Activated T-cell treated with anti-CD3 and anti-CD28 coated beads for 48 hours (primary cell): ENCODE data around the gene B3GALT6.

Experiments used
- DNase-seq: peaks from one replicate; pipeline ENCODE4 v3.0.0-alpha.2; 2020; ENCODE audit warnings: low read depth

B3GALT6 gene

DNA sequence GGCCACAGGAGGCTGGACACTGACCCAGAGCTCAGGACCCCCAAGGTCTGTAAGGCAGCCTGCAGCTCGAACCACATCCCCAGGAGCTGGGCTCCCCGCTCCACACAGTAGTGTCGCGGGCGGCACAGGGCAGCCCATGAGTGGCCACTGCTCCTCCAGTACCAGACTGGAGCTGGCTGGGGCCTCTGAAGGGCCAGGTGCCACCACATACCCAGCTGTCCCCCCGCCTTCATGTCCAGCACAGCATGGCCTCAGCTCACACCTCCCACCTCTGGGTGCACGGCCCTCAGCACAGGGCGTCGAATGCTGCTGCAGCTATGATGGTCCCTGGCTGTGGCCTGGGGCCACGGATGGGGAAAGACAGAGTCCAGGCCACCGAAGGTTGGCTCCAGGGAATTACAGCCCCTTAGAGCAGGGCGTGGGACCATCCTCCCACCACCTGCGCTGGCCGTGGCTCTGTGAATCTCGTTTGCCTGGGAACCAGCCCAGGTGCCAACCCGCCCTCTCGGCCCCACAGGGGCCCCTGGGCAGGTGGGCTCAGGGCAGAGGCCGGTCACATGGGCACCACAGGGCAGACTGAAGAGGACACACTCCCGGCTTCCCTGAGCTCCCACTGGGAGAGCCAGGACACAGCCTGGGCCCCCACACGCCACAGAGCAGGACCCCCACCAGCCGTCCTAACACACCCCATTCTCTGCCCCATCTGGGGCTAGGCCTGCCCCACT is 16.0 kb upstream of the B3GALT6 start:
- no peak for DNase-seq

DNA sequence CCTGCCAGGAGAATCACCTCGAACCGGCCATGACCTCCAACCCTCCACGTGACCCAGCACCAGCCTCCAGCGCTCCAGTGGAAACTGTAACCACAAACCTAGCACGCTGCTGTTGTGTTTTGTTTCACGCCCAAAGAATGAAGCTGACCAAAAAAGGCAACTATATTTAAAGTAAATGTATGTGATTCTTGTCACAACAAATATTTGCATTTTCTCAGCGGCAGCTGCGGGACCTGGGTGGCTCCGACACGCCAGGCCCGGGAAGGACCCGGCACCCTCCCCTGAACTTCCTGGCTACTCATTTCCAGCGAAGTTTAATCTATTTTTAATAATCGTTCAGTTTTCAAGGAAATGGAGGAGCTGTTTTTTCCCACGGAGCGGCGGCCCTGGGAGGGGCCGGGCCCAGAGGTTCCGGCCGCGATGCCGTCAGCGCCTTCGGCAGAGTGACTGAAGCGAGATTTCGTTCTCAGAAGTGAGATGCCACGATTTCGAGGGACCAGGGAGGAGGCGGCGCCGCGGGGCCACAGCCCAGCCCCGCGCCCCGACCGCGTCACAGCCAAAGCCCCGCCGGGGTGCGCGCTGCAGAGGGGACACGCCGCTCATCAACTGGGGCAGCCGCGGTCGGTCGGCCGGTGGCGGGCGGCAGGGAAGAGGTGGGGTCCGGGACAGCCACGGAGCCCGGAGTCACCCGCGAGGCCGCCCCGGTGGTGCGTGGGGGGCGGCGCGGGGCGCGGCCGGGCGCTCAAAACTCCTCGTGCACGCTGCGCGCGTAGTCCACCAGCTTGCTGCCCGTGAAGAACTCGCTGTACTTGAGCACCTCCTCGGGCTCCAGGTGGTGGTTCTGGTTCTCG is 15.0 kb upstream of the B3GALT6 start:
- no peak for DNase-seq

DNA sequence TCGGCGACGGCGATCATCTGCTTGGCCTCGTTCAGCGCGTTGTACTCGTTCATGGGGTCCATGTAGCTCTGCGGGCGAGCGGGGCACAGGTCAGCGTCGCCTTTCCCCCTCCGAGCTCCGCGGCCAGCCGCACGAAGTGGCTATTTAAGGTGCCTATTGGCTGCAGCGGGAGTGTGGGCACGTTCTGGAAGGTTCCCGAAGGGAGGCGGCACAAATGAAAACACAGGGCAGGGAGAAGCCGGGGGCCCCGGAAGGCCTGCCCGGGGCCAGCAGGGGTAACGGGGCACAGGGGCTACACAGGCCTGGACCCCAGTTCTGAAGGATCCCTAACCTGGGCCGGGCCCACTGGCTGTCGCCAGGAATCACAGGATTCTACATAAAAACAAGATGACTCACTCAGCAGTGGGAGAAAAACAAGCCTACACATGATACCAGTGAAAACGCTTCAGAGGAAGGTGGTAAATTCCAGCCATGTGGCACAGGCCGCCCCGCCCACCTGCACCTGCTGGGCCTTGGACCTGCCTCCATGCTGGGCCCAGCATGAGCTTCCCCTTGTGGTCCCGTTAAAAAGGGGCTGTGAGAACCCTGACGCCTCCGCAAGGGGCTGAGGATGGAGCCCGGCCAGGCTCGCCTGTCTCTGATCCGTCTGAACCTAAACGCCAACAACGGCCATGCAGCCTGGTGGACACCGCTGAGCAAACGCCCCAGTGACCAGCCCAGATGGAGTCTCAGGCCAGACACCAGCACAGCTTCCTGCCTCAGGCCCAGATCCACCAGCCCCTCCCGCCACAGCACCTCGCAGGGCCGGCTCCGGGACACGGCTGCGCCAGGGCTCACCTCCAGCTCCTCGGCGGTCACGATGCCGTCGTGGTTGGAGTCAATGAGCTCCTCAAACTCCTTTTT is 14.2 kb upstream of the B3GALT6 start:
- no peak for DNase-seq

DNA sequence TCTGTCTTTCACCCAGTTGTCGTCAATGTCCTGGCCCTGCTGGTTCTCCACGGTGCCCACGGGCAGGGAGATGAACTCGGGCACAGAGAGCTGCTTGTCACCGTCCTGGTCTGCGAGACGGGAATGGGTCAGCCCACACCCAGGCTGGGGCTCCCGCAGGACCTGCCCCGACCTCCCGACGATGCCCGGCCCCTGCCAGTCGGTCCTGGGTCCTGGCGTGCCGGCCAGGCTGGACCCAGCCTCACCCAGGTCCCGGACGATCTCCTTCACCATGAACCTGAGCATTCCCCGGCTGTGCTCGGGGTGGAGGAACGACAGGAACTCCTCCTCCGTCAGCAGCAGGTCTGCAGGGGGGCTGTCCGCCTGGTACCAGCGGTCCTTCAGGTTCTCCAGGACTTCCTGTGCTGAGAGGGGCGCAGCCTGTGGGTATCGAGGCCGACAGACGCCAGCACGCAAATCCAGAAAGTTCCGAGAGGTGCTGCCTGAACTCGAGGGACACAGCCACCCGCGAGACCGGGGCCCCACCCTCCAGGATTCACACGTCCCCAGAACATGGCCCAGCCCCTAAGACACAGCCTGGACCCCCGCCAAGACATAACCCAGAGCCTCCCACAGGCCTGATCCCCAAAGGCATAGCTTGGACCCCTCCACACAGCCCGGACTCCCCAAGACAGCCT is 13.4 kb upstream of the B3GALT6 start:
- DNase-seq, result no peak

DNA sequence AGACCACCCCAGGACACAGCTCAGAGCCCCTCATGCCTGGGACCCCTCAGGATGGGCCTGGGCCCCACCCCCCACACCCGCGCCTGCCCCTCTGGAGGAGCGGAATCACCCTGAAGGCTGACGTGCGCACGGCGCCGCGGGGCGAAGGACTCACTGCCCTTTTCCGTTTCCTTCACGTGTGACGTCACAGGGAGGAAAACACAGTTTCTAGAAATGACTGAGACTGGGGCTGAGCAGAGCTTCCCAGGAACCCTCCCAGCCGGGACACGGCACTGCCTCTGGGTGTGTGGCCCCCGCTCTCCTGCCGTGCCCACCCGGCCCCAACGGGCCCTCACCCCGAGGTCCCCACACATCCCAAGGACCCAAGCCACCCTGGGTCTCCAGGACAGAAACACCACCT is 12.7 kb upstream of the B3GALT6 start:
- no peak for DNase-seq

DNA sequence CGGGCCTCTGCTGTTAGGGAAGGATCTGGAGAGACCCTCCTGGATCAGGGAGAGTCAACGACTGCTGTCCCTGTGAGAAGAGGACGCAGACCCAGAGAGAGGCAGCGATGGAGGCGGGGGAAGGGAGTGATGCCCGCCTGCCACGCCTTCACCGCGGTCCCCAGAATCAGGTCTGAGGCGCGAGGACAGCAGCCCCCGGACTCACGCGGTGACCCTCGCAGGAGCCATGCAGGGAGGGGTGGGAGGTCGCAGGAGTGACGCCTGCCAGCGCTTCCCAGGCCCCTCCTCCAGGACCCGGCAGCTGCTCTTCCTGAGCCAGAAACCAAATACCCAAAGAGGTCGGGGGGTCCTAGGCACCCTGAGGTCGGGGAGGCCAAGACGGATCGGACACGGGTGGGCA is 11.8 kb upstream of the B3GALT6 start:
- DNase-seq, result no peak

DNA sequence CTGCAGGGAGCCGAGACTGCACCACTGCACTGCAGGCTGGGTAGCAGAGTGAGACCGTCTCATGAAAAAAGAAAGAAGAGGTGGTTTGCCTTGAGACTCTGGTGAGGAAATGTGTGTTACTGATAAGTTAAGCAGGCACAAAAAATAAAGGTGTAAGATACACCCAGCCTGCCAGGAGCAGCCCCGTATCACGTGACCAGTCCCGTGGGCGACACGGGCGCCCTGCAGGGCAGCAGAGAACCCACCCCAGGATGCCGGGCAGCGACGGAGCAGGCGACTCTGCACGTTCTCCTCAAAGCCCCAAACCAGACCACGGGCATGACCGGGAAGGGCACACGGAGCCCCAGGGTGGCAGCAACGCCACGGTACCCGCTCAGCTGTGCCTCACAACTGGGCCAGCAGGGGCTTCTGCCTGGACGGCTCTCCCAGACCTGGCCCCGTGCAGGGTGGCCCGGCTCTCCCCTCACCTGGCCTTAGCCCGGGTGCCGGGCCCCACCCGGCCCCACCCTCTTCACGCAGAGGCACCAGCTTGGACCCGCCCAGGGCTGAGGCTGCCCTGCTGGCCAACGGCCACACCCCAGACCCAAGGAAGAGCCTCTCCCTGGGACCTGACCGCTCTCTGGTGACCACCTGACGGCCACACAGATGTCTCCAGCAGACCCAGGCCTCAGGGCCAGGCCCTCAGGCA is 10.0 kb upstream of the B3GALT6 start:
- DNase-seq, result no peak

DNA sequence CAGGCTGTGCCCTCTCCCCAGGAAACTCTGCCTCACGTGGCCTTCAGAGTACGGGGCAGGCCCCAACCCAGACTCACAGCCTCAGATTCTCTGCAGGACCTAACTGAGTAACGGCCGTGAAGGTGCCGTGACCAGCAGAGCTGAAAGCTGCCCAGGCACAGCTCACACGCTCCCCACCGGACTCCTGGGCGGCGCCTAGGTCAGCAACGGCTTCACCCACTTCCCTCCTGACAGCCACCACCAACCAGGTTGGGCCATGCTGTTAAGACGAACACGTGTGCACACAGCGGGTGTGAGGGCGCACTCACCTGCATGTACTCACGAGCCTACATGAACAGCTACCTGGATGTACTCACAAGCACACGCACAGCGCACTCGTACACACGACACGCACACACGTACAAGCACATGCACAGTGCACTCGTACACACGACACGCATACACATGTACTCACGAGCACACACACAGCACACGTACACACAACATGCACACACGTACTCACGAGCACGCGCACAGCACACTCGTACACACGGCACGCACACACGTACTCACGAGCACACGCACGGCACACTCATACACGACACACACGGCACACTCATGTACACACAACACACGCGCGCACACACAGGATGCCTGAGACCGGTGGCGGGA is 9.3 kb upstream of the B3GALT6 start:
- DNase-seq, result no peak

DNA sequence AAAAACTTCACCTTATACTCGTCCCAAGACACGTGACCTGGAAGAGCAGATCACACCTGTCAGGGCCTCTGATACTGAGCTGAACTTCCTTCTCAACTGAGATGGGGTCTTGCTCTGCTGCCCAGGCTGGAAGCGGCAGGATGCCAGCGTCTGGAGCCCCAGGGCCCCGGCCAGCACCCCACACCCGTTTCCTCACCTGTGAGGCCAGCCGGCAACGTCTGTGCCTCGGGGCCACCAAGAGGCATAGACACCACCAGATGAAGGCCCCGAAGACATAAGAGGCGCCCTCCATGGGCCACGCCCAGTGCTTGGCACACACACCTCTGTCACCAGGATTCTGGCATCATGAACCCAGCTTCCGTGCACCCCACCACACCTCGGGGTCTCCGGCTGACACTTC is 8.7 kb upstream of the B3GALT6 start:
- no peak for DNase-seq

DNA sequence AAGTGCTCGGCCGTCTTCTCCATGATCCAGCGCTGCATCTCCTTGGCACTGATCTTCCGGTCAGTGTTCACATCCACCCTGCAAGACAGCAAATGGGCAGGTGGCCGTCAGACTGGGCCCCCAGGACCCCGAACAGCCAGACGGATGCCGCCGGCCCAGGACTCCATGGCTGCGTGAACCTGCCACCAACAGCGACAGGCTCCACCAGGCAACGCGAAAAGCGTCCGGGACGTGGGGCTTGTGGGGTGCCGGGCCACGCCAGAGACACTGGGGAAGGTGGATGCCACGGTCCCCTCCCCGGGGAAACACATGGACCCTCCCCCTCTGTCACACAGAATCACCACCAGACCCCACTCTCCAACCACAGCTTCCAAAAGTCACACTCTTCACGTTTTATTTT is 8.1 kb upstream of the B3GALT6 start:
- DNase-seq, result no peak

DNA sequence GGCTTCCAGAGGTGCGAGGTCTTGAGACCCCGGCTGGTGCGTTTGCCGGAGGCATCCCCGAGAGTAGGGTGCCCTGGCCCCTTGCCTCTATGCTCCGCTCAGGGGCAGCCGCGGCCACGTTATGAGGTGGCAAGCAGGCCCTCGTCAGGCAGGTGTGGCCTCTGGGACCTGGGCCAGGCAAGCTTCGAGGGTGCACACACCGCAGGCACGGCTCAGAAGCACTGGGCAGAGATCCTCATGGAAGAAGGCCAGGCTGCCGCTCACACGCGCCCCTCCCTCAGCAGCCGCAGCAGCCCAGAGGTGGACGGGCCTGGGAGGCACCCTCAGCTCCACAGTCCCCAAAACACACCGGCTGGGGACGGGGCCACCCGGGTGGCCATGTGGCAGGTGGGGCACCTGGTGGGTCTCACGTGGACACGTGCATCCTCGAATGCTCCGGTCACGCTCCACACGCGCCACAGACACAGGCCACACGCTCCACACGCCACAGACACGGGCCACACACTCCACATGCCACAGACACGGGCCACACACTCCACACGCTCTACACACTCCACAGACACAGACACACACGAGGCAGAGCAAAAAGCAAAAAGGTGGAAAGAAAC is 6.7 kb upstream of the B3GALT6 start:
- DNase-seq, result no peak

DNA sequence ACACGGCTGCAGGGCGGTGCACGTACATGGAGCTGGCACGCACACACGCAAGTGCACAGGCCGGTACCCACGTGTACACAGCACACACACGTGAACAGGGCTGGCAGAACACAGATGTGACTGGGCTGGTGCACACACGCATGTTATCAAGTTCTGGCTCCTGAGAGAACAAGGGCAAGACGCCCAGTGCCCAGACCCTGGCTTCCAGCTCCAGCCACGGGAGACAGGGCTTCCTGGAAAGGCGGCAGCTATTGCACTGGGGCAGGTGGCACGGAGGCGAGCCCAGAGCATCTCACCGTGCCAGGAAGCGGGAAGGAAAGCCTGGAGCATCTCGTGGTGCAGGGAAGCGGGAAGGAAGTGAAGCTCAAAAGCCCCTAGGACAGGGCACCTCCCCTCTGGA is 6.1 kb upstream of the B3GALT6 start:
- DNase-seq, result no peak

DNA sequence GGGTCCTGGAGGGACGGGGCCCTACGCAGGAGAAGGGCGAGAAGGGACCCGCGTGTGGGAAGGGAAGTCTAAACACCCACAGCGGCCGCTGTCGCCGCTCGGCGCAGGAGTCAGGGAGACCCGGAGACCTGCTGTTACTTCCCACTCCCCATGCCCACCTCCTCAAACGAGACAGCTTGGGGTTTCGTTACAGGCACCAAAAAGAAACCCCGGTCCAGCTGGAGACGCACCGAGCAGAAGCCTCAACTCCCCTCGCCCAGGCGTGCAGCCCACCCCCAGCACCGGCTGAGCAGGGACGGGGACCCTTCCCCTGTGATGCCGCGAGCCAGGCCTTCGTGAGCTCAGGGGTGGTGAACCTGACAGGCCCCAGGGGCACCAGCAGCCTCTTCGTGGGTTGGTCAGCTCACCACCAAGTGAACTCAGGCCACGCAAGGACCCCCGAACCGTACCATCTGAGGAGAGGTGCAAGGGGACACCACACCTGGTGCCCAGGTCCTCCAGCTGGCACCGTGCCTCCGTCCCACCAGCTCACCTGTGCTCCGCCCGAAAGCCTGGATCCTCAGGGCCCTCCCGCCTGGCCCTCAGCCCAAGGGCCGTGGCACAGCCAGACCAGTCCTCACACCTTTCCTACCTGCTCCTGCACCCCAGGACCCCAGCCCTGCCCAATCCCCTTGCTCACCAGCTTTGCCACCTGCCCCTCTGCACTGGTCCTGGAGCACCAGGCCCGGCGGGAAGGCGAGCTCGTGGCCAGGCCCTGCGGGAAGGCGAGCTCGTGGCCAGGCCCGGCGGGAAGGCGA is 5.3 kb upstream of the B3GALT6 start:
- DNase-seq, result no peak

DNA sequence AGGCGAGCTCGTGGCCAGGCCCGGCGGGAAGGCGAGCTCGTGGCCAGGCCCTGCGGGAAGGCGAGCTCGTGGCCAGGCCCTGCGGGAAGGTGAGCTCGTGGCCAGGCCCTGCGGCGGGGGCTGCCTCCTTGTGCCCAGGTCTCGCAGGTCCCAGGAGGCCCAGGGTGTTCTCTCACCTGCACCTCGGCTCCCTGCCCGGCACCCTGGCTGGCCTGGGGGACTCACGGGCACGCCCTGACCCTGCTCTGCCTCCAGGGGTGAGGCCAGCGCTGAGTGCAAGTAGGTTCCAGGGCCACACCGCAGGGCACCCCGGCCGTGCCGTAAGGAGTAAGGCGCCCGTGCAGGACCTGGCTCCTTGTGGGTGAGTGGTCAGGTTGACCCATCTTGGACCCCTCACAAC is 4.7 kb upstream of the B3GALT6 start:
- no peak for DNase-seq

DNA sequence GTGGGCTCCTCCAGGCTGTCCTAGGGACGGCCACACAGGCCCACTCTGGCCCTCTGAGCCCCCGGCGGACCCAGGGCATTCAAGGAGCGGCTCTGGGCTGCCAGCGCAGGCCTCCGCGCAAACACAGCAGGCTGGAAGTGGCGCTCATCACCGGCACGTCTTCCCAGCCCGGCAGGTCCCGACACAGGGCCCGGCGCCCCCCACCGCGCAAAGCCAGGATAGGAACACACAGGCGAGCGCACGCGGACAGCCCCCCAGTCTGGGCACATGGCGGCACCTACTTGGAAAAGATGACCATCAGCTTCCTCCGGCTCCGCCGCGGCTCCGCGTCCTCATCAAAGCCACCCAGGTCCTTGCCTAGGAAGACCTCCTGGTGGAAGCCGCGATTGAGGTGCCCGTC is 3.9 kb upstream of the B3GALT6 start:
- no peak for DNase-seq

DNA sequence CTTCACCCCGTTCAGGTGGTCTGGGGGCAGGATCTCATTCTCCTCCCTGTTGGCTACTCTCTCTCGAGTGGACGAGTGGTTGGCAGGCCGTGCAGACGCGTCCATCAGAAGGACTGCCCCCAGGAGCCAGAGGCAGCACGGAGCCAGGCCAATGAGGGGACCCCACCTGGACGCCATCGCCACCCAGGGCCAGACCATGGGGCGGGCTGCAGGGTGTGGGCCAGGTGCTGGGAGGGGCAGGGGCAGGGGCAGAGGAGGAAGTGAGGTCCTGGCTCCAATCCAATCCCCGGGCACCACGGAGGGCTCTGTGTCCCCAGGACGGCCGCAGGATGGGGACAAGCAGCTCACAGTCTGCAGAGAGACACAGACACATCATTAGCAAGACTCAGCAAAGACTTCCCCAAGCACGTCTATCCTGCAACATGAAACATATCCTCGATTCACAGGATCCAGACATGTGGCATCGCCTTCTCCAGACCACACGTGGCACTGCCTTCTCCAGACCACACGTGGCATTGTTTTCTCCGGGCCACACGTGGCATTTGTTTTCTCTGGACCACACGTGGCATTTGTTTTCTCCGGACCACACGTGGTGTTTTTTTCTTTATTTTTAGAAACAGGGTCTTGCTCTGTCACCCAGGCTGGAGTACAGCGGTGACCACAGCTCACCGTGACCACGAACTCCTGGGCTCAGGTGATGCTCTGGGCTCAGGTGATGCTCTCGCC is 3.3 kb upstream of the B3GALT6 start:
- no peak for DNase-seq

DNA sequence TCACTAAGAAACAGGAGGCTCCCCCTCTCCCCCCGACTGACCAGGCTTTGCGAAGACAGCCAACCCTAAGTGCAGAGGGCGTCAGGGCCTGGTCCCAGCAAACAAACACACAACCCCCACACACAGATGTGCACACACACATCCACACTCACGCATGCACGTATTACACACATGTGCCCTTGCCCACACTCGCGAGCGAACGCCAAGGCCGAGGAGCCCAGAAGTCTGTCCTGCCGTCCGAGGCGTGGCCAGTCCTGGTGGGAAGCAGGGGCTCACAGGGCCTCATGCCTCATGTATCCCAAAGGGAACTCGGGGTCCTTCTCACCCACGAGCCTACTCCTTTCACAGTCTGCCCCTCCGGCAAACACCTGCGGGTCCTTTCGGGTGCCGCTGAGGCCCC is 2.3 kb upstream of the B3GALT6 start:
- no peak for DNase-seq

DNA sequence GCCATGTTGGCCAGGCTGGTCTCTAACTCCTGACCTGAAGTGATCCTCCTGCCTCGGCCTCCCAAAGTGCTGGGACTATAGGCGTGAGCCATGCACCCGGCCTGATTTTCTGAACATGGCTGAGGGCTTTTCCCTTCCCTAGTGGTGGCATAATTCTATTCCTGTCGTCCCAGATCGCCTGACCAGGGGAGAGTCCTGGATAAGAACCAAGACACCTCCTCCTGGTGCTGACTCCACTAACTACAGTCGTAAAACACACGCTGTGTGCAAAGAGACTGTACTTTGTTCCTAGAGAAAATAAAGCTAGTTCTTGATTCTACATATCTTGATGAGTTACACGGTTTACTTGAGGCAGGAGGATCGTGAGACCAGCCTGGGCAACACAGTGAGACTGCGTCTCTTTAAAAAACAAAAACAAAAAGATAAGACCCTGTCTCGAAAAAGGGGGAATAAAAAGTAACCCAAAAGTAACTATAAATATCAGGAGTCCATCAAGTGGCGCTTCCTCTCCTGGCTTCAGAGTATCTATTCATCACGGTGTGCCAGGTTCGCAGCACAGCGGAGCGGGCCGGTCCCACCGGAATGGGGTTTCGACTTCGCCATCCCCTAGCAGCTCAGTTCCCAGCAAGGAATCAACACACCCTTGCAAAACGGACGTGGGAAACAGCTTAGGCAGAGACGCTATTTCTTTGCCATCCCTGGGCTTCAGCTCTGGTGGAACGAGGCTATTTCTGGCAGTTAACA is 1.2 kb upstream of the B3GALT6 start:
- no peak for DNase-seq
